SIG-M5 (cell line): ENCODE data around the gene CFAP100.
A peak's percentile ranks its signal among the peaks of the same experiment; 100 is the strongest.

Experiments
- DNase-seq: peaks from one replicate; lab custom pipeline; 2025; lab: John Stamatoyannopoulos, UW

The CFAP100 gene

DNA sequence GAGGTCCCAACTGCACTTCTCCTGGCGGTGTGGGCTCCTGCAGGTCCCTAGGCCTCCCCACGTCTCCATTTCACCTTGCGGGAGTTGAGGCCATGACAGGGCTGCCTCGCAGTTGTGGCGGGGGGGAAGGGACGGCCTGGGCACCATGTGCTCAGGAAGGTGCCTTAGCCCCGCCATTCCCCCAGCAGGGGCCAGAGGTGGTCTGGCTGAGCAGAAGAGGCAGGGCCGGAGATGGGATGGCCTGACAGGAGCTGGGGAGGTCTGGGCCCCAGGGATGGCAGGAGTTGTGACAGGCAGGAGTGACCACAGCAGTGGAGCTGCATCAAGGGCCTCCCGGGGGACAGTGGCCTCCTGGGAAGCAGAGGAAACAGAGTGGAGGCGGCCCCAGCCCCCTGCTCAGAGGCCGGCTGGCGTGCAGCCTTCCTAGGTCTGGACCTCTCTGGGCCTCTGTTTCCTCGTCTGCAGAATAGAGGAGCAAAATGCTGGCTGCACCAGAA is 18.8 kb upstream of the CFAP100 start:
- DNase-seq: no peak

DNA sequence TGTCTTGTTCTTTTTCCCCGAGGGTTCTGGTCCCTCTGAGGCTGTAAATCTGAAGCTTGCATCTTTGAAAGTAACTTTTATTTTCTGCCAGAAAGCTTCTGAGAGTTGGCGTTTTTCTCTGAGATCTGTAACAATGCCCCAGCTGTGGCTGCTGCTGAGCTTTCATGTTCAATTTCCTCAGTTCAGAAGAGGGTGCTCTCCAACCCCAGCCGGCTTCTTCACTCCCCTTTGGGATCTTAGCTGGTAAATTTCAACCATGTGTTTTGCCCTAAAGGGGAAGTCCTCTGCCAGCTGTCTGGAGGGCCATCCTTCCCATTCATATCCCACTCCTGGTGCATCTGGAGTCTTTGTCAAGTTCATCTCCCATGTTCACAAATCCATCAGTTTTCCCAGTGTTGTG is 18.3 kb upstream of the CFAP100 start:
- no peak for DNase-seq

GRCh38 chr3:126377211-126377610 is 17.5 kb upstream of the CFAP100 start:
- DNase-seq: no peak

GRCh38 chr3:126378341-126378751 is 16.4 kb upstream of the CFAP100 start:
- no peak for DNase-seq

GRCh38 chr3:126380011-126380768 is 14.5 kb upstream of the CFAP100 start:
- no peak for DNase-seq

DNA sequence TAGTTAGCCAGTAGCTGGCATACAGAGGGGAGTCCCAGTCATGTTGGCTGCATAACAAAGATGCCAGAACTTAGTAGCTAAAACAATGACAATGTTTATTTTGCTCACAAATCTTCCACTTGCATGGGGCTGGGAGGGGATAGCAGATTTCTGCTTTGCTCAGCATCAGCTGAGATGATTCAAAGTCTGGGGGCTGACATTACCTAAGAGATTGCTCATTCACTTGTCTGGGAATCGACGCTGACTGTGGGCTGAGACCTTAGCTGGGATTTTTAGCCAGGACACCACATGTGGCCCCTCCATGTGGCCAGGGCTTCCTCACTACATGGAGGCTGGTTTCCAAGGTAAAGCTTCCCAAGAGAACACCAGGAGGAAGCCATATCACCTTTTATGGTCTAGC is 12.7 kb upstream of the CFAP100 start:
- DNase-seq: no peak

DNA sequence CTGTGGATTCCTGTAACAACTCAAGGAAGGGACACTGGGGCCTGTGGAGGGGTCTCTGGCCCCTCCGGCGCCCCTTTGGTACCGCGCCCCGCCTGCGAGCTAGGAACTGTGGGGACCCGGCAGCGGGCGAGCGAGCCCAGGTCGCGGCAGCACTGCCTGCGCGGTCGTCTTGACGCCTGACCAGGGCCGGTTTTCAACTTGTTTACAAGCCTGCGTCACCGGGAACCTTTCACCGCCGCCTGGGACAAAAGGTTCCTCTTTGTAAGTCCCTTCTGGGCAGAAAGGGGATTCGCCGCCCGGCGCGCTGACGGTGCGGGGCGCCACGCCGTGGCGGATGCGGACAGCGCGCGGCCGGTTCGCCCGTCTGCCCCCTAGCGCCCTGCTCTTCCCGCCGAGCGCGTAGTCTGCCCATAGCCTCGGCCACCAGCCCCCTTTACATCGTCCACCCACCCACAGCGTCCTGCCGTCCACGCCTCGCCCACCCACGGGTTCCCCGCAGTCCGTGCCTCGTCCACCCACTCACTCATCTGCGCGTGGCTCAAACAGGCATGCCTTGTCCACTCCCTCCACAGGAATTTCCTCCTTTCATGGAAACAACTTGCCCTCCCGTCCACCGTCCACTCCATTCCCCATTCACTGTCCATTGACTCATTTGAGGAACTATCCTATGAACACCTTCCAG is 5.5 kb upstream of the CFAP100 start:
- peak; percentile 17 for DNase-seq

- no peak for DNase-seq
Measured at GRCh38 chr3:126389794-126390146, 4.9 kb upstream of the CFAP100 start.

DNA sequence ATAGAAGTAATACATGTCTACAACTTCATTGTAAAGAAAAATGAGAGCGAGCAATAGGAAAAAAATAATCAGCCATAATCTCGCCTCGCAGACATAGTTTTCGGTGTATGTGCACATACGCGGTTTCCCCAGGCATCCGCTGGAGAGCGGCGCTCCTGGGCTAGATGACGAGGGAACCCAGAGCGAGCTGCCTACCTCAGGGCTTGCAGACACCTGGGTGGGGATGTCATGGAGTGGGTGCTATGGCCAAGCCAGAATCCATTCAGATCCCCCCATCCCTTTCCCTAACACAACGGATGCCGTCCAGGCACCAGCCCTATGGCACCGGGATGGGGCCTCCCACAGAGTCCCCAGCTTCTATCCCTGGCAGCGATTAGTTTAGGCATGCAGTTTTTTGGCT is 4.5 kb upstream of the CFAP100 start:
- DNase-seq: no peak

GRCh38 chr3:126390751-126391150 is 4.0 kb upstream of the CFAP100 start:
- no peak for DNase-seq

GRCh38 chr3:126391631-126392030 is 3.1 kb upstream of the CFAP100 start:
- no peak for DNase-seq

GRCh38 chr3:126392246-126392645 is 2.5 kb upstream of the CFAP100 start:
- no peak for DNase-seq

DNA sequence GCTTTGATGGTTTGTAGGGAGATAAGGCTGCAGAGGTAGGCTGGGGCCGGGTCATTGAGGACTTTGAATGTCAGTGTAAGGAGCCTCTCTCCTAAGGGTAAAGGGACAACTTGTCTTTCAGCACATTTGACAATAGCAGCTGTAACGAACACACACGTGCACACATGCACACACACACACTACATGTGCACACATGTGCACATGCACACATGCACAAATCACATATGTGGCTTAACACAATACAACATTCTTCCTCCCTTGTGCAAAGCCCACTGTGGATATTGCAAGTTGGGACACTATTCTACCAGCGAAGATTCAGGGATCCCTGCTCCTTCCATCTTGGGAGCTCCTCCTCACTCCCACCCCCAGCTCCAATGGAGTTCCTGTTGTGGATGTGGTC is 1.1 kb upstream of the CFAP100 start:
- no peak for DNase-seq

- DNase-seq: no peak
Measured at GRCh38 chr3:126394977-126395321, 240 bp downstream of the CFAP100 start.

DNA sequence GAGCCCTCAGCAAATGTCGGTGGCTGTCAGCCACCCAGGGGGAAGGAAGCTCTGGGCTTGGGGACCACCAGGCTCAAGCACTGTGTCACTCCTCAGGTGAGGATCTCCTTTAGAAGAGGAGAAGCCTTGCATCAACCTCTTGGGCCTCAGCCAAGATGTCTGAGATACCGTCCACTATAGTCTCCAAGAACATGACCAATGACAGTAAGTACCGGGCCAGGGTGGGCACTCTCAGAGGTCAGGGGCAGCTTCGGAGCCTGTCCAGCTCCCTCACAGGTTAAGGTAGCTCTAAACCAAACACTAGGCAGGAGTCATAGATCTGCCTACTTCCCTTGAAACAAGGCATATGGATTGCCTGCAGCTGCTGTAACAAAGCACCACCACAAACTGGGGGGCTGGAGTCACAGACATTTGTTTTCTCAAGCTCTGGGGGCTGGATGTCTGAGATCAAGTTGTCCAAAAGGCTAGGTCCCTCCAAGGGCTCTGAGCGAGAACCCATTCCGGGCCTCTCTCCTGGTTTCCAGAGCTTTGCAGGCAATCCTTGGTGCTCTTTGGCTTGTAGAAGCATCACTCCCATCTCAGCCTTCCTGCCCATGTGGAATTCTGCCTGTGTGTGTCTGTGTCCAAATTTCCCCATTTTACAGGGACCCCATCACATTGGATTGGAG is 1.3 kb downstream of the CFAP100 start:
- DNase-seq: peak; percentile 4

- no peak for DNase-seq
Measured at GRCh38 chr3:126396536-126396935, 1.8 kb downstream of the CFAP100 start.

- DNase-seq: no peak
Measured at GRCh38 chr3:126397610-126398422, 3.1 kb downstream of the CFAP100 start.

GRCh38 chr3:126398423-126399350 is 4.0 kb downstream of the CFAP100 start:
- DNase-seq: no peak

DNA sequence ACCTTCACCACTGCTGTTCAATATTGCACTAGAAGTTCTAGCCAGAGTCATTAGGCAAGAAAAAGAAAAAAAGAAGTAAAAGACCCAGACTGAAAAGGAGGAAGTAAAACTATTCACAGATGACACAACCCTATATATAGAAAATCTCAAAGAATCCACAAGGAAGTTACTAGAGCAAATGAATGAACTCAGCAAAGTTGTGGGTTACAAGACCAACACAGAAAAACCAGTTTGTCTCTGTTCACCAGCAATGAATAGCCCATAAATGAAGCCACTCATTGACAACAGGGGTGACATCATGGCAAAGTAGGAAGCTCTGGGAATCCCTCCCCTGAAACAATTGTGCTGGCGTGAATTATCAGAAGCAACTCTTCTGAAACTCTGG is 4.6 kb downstream of the CFAP100 start:
- DNase-seq: peak; percentile 80

DNA sequence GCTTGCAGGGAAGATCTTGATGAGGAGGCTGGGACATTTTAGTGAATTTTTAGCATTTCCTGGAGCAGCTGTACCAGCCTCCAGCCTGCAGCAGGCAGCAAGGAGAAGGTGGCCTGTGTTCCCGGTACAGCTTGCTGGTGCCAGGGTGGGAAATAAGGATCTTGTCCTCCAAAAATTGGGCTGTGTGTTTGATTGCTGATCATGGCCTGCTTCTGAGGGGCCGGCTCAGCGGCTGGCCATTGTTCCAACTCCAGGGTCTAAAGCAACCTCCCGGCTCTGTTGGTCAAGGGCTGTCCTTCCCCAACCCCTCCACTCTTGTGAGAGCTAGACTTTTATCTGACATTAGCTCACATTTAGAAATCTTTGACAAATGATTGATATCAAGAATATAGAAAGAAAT is 5.0 kb downstream of the CFAP100 start:
- DNase-seq: no peak

- DNase-seq: no peak
Measured at GRCh38 chr3:126401611-126402160, 7.0 kb downstream of the CFAP100 start.
